Epidermal melanocyte (primary cell): ENCODE data around the gene PLPP4.

Experiments used
- DNase-seq: peaks from one replicate; pipeline ENCODE4 v3.0.0; 2011; ENCODE audit warnings: low spot score; ENCODE audit not compliant: insufficient read length

PLPP4 gene

DNA sequence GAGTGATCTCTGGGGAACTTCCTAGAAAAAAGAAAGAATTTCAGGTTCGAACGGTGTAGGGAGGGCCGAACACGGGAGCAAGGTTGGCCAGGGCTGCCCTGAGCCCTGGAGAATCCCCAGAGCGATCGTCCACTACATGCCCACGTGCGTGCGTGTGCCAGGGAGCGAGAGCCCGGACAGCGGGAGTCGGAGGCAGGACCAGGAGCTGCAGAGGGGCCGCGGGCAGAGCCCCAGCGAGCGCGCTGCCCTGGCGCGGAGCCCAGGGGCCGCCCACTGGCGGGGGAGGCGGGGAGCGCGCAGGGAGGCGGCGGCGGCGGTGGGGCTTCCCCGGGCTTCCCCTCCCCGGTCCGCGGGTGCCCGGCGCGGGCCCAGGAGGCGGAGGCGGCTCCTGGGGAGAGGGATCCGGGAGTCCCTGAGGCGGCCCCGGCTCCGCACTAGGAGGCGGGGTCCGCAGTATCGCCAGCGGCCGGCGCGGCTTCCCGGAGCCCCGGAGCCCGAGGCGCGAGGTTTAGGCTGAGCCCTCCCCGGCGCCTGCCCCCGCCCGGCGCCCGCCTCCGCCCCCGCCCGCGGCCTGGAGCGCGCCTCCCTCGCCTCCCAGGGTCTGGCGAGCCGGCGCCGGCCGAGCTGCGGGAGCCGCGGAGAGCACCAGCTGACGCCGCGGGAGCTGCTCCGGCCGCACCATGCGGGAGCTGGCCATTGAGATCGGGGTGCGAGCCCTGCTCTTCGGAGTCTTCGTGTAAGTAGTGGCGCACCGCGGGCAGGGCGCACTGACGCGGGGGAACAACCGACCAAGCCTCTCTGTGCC lies at the start of gene PLPP4:
Gene PLPP4 (plus strand): TSS at position 602 of the 805 bp plus-strand sequence. CDS start 79 bp downstream, at position 681.
- peak; percentile 42 for DNase-seq

DNA sequence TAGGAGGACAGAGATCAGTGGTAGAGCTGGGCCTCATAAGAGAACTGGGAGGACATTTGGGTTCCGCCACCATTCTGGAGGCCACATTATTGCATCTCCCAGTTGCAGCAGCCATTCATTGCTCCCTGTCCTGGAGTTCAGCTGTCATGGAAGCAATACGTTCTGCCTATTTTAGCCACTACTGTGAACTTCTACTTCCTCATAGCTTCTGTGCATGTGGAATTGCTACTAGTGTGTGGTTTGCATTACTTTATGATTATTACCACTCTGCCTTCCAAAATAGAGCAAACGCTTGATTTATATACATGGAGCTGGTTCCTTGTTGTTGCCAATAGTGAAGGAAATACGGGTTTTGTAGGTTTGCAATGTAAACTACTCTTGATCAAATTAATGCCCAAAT lies 47.2 kb upstream of the PLPP4 start:
- no peak for DNase-seq

DNA sequence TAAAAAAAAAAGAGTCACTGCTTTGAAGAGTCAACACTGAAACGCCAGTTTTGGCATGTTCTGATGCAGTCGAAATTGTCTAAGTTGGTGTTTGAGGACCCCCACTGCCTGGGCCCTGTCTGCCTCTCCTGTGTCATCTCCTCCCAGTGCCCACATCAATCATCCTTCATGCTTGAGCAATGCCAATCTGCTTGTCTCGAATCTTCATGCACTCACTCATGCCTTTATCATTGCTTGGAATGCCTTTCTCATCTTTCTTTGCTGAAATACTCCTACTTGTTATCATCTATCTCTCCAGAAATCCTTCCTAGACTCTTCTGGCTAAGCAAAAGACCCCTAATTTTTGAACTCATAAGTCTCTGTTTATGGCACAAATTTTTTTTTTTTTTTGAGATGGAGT lies 42.1 kb upstream of the PLPP4 start:
- DNase-seq = no peak

DNA sequence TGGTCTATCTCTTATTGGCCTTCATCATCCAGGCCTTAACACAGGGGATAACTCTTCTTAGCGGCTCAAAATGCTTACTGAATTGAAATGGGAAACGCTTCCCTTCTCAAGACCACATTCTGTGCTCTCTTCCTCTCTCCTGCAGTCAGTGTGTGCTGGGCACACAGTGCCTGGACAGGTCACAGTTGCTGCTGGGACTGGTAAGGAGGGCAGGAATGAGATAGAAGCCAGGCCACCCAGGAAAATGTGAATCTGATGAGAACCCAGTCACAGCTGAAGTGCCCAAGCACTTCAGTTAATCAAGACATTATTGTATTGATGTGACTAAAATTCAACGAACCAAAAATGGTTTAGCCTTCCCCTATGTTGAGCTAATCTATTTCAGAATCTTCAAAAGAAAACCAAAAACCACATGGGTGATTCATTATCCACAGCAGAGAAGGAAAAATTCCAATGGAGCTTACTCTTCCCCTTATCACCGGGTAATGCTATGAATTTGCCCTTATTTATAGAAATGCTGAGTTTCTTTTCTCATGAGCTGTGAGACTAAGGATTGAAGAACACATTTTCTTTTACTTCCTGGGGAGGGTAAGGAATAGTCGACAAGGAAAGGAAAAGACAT lies 41.2 kb upstream of the PLPP4 start:
- DNase-seq = no peak

DNA sequence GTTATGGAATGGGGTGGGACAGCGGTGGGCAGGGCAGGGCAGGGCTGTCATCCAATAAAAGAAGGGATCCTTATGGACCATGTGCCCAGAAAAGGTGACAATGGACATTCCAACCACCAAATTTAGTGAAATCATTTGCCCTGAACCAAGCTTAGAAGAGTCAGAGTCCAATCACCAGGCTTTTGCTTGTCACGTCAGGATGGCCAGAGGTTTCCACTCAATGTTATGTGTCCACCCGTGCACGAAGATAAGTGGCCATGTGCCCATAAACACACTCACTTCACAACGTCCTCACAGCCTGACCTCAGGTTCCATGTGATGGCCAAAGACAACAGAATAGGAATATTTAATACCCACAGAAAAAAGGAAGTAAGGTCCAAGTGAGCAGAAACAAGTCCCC lies 36.6 kb upstream of the PLPP4 start:
- DNase-seq = no peak

DNA sequence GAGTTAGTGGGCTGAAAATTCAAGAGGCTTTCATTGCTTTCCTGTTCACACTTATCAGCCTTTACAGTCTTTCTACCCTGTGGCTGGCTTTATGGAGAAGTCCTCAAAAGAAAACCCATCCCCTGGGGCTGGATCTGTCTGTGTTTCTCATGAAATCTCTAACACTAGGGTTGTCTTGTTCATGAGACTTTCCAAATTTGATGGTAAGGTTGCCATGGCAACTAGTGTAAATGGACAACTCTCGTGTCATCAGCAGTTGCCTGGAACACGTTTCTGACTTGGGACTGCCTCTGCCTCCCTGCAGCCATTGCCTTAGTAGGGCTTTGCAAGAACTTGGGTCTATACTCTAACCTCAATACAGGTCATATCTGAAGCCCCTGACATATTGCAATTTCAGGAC lies 35.8 kb upstream of the PLPP4 start:
- DNase-seq = no peak

DNA sequence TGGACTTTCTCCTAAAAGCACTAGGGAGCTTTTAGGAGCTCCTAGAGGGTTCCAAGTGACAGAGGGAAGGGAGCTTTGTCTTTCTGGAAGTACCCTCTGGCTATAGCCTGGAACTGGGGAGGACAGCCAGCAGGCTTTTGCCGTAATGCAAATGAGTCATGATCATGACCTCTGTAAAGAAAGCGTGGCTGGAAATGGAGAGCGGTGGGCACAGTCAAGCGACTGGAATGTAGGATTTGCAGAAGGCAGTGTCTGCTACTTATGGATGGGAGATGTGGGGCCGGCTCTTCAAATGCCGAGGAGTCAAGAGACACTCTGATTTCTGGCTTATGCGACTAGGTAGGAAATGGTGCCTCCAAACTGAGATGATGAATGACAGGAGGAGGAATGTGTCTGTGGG lies 34.6 kb upstream of the PLPP4 start:
- no peak for DNase-seq

DNA sequence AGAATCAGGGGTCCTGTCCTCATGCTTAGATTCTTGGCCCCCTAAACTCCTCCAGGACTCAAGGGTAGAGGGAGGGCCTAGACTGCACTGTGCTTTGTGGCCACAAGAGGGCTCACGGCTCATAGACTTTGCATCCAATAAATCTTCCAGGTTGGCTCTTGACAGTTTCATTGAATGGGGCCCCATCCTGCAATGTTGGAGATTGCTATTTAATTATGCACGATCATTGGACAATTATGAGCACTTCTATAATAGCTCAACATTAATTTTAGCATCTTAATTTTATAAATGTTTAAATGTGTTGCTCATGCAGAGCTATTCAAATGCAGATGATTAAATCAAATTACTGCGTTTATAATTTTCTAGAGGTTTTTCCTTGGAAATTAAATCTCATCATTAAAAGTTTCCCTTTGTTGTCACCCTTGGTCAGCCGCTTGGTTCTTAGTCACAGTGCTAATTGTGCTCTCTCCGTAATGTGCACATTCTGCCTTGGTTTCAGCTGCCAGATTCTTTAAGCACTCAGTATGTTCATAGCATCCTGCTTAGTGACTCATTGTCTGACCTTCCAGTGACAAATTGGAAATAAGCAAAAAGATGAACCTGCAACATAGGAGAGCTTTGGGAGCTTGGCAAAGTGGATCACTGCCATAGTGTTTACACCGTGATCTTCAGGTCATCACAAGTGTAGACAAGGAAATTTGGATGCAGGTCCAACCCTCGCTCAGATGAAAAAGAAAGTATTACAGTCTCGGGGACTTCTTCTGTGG lies 33.4 kb upstream of the PLPP4 start:
- no peak for DNase-seq

DNA sequence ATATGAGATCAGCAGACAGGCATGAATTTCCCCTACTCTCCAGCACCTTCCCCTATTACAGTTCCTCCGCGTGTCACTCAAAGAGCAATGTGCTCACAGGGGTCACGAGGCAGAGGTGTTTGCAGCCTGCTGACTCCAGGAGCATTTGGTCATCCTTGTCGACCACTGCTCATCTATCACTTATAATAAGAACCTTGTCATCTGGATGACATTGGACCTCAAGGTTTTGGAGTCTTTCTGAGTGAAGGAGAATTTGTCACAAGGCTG lies 32.9 kb upstream of the PLPP4 start:
- no peak for DNase-seq

DNA sequence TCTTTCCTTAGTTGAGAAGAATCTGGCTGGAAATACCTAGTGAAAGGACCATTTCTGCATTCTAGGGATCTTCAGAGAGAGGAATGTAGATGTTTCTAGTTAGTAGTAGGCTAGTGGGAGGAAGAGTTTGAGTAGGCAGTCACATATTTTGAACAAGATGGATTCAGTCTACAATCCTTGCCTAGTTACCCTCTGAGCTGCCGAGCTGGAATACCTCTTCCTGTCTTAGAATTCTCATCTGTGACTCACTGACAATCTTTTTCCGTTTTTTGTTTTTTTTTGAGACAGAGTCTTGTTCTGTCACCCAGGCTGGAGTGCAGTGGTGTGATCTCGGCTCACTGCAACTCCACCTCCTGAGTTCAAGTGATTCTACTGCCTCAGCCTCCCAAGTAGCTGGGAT lies 30.7 kb upstream of the PLPP4 start:
- DNase-seq = no peak

DNA sequence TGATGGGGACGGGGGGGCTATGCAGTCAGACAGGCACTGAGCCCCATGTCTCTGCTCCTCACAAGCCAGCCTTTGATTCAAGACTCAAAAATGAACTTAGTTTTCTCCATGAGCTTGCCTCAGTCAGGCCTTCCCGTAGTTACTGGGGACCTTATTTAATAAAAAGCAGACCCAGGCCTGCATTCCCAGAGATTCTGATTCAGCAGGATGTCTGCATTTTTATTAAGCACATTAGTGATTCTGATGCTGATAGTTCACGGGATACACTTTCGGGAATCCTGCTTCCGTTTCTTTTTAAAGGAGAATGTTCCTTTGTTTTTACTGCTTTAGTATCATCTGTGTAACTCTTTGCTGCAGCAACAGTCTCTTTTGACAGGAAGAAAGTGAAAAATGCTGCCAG lies 28.3 kb upstream of the PLPP4 start:
- no peak for DNase-seq

DNA sequence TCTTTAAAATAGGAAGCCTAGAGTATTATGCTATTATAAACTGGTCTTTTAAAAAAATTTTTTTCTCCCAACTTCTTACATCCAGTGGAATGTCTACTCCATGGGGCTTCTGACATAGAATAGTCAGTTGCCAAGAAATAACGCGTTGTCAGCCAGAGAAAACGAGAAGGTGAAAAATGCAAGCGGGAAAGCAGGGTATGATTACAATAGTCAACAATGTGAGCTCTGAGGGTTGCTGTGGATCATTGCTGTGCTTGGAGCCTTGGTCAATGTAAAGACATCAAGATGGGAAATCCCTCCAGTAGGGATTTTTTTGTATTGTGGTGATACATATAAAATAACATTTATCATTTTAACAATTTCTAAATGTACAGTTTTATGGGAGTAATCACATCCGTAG lies 27.6 kb upstream of the PLPP4 start:
- DNase-seq = no peak

DNA sequence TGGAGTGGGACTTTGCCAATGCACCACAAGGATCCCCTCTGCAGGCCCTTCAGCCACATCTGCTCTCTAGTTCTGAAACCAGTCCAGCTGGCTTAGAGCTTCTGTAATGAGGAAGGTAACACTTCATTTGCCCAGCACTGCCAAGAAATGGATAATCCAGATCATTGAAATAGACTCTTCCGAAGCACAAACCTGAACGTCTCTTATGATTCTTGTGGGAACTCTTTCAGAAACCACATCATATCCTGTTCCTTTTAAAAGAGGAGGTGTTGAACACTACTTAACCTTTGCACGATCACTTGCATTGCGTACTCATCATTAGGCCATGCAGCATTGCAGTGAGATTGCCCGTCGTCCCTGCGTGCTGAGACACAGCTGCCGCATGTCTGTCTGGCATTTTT lies 25.8 kb upstream of the PLPP4 start:
- DNase-seq = no peak

DNA sequence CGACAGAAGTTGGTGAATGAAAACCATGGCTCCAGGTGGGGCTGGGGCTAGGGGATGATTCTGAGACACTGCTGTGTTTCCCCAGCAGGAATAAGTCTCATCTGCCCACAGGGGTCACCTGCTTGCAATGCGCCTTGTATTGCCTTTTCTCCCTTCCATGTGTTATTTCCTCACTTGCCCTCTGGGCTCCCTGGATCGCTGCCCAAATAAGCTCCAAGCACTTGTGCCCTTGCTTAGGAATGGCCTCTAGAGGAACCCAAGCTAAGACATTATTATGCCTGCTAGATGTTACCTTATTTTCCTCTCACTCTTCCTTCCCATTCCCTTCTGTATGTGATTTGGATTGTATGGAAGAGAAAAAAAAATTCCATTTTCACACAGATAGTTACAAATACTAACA lies 24.8 kb upstream of the PLPP4 start:
- DNase-seq = no peak

DNA sequence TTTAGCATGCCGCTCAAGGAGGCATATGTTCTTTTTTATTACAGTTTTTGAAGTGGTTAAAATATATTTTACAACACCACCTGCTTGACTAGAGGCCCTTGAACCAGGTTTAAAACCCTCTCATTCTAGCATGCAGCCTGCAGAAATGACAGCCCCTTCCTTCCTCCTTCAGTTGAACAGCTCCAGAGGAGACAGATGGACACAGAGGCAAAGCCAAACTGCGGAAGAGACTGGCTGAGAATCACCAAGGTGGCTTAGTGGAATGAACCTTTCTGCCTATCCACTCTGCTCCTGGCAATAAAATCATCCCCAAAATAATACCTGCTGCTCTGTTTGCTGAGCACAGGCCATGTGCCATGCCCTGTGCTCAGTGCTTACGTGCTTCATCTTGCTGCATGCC lies 23.9 kb upstream of the PLPP4 start:
- DNase-seq = no peak

DNA sequence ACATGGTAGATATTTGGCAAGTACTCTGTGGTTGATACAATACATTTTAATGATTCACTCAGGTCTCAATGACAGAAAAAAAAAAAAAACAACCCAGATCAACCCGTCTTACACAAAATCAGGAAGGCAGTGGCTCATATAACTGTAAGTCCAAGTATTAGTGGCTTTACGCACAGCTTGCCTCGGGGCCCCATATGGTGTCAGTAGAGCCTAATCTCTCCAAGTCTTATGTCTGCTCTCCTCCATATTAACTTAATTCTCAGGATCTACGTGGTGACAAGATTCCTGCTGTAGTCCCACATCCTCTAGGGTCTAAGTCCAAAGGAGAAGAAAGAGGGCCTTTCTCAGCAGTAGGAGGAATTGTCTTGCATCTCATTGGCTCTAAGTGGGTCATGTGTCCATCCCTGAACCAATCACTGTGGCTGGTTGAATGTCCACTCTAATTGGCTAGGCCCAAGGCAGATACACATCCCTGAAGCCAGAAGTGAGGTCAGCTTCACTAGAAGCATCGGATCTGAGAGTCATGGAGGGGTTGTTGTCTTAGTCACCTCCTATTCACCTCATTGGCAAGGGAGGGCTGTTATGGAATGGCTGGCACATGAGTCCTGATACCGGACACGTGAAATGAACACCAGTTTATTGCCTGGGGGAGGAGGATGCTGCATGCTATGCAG lies 20.5 kb upstream of the PLPP4 start:
- DNase-seq = no peak

DNA sequence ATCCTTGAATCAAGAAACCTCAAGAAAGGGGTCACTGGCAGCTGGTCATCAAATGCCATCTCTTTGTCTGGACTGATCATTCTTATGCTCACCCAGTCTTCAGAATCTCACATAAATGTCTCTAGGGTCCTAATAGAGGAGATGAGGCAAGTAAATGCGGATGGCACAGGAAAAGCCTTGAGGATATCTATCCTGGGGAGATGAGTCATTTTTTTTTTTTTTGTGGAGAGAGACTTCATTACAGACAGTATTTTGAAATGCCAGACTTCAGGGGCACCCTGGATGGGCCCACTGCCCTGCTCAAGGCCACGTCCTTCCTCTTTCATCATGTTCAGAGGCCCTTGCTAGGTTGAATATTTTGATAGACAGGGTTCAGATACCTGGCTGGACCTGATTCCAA lies 19.5 kb upstream of the PLPP4 start:
- DNase-seq = no peak

DNA sequence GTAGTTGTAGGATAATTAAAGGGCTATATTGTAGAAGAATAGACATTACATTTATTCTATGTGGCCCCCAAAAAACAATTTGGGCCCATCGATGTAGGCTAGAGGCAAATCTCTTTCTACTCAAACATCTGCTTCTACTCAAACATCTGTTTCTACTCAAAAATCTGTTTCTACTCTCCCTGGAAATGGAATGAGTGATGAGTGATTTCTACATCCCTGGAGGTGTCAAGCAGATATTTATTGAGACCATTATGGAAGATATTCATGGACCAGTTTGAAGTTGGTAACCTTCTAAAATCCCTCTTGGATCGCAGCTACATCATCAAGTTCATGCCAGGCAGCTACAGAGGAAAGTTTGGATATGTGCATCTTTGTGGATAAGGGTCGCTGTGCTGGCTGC lies 5.1 kb upstream of the PLPP4 start:
- DNase-seq = no peak

DNA sequence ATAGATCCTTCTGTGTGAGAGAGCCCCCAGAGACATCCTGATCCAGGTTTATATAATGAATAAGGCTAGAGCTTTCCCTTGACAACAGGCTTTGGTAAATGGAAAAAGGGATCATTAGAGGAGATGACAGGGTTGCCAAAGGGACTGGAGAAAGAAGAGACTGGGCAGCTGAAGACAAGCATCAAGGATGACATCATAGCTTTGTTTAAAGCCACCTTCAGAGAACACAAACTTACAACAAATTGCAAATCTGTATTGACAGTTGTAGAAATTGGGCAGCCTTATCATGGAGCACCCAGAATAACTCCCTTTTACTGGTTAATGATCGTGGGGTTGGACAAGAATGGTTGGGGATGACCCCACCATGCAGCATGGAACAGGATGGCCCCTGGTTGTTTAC lies 3.7 kb upstream of the PLPP4 start:
- no peak for DNase-seq

DNA sequence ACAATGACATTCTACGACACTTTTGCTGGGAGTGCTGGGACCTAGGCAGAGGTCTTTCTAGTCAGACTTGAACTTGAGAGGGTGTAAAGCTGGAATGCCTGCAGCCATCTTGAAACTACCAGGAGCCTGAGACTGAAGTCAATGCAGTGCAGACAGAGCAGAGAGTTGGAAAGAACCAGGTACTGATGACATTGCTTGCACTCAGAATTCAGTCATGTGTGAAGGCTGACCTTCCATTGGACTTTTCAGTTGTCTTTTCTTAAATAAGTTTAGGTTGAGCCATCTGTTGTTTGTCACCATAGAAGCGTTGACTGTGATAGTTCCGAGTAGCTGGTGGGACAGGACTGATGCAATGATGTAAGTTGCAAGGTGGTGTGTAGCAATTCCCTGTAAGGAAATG lies 3.1 kb upstream of the PLPP4 start:
- no peak for DNase-seq

DNA sequence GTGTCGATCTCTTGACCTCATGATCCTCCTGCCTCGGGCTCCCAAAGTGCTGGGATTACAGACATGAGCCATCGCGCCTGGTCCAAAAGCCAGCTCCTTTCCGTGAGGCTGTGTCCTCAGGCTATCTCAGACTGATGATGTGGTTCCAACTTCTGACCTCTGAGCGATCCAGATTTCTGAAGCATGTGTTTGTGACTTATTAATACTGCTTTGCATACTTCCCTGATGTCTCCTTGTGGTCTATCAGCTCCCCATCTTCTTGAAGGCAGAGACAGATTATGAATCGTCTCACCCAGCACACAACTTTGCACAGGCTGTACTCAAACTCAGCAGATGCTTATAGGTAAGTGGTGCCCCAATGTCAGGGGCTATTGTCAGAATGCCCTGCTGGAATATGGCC lies 2.0 kb upstream of the PLPP4 start:
- no peak for DNase-seq

DNA sequence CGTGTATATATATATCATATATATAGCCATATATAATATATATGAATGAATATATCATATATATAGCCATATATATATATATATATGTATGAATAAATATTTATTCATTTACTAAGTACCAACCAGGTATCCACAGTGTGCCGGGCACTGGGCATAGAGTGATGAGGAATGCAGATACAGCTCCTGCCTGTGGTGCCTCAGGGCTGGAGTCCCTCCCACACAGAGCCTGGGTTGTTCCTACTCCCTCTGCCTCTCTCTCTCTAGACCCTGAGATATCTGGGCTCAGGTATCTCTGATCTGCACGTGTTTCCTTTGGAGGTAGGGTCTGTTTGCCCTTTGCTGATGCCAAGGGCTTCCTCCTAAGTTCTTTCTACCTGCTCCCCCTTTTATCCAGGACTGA lies 1.4 kb upstream of the PLPP4 start:
- DNase-seq = no peak
